Uterus (tissue), 4 donors: ENCODE measurements around the gene ALKBH6. TPM values are rescaled to one million over a fixed set of nuclear protein-coding genes. Genes with fewer than 3 reads are reported as not detected.
A peak's percentile ranks its signal among the peaks of the same experiment; 100 is the strongest.

Source experiments
- DNase-seq, 2 donors: peaks; one replicate each; pipeline ENCODE4 v3.0.0-alpha.2; 2019 to 2020
- H3K27ac ChIP-seq, 2 donors: fragments of 200-600 bp; sonication (generic); 1 replicate in 1 of 2; 2 replicates in 1 of 2; pipeline ENCODE4 v1.5.1; 2016 to 2018
- H3K27me3 ChIP-seq, 2 donors: fragments of 200-600 bp; sonication (generic); one replicate each; pipeline ENCODE4 v1.5.1; 2018 to 2019; ENCODE audit warnings: control low read depth in 1 of 2
- H3K36me3 ChIP-seq, 2 donors: fragments of 200-600 bp; sonication (generic); one replicate each; pipeline ENCODE4 v1.5.1; 2019; ENCODE audit warnings: control low read depth in 1 of 2
- H3K4me1 ChIP-seq, 2 donors: fragments of 200-600 bp; sonication (generic); one replicate each; pipeline ENCODE4 v1.5.1; 2018 to 2019; ENCODE audit warnings: control low read depth in 1 of 2
- H3K4me3 ChIP-seq, 2 donors: fragments of 200-600 bp; sonication (generic); 1 replicate in 1 of 2; 2 replicates in 1 of 2; pipeline ENCODE4 v1.5.1; 2018 to 2019; ENCODE audit warnings: mild to moderate bottlenecking in 1 of 2
- H3K9me3 ChIP-seq, 2 donors: fragments of 200-600 bp; sonication (generic); one replicate each; pipeline ENCODE4 v1.5.1; 2019; ENCODE audit warnings: control low read depth in 1 of 2
- POLR2A ChIP-seq, 2 donors: fragments of 450-650 bp; IDR thresholded peaks; one replicate each; pipeline ENCODE4 v1.6.1; 2016; ENCODE audit warnings: antibody characterized with exemption in 2 of 2, mild to moderate bottlenecking in 1 of 2, moderate library complexity in 1 of 2
- intact Hi-C: fragments of 100-400 bp; cut with DNase I; formaldehyde crosslinking; loops from one replicate; pipeline ENCODE4 v1.15.1; 2023; ENCODE audit warnings: low total_unique reads
- total RNA-seq, 4 donors: library from RNA; depleted of rRNA in 3 of 4; stranded (reverse); fragments of >200 nt in 3 of 4; gene quantifications; one replicate each; pipeline versions ENCODE4 v1.1.0 to v1.2.4, GENCODE V29; 2014 to 2023
- TF ChIP-seq, protein P1 (sequence below), 4 experiments: fragments of 200-600 bp in 2 of 4; fragments of 450-650 bp in 2 of 4; sonication (generic) in 2 of 4; IDR thresholded peaks; one replicate each; pipeline ENCODE4 v1.5.1; 2016 to 2019; ENCODE audit warnings: antibody characterized with exemption in 4 of 4, mild to moderate bottlenecking in 2 of 4, moderate library complexity in 1 of 4
- donor health status: DM: yes; HTN: yes; CAD: no.

ALKBH6 gene
- total RNA-seq, 4 donors from 2014 or later = 10.0 to 18.5 (median 17.0) TPM

DNA sequence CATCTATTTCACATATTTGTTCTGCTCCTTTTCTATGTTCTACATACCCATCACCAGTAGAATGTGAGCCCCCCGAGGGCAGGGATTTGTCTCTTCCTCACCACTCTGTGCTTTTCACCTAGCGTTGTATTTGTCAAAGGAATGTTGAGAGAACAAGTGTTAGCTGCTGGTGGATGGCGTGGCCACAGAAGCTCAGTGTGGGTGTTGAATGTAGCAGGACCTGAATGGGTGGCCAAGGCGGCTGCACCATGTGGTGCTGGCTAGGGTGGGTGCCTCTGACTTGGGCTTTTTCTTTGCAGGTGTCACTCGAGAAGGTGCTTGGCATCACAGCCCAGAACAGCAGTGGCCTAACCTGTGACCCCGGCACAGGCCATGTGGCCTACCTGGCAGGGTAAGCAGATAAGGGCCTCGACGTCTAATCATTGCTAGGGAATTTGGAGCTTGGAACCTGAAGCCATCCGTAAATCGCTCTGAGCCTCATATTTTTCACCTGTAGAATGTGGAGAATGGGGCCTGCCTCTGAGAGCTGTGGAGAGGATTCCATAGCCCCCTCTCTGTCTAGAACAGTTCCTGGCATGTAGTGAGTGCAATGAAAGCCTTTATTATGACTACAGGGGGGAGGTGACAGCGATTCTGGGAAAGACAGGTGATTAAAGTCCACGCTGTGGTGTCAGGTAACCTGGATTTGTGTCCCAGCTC is 44.6 kb upstream of the ALKBH6 start:
- DNase-seq = no peak
- intact Hi-C loops = loop anchor here (10.0 kb wide), 1 partner anchor 56 kb away; the partner anchor contains the start of genes OVOL3, POLR2I and TBCB
- H3K9me3 ChIP-seq = no peaks in the 10 kb centered on the region
- no peak overlapping the region for H3K27ac ChIP-seq
- TF ChIP-seq, protein P1, sequence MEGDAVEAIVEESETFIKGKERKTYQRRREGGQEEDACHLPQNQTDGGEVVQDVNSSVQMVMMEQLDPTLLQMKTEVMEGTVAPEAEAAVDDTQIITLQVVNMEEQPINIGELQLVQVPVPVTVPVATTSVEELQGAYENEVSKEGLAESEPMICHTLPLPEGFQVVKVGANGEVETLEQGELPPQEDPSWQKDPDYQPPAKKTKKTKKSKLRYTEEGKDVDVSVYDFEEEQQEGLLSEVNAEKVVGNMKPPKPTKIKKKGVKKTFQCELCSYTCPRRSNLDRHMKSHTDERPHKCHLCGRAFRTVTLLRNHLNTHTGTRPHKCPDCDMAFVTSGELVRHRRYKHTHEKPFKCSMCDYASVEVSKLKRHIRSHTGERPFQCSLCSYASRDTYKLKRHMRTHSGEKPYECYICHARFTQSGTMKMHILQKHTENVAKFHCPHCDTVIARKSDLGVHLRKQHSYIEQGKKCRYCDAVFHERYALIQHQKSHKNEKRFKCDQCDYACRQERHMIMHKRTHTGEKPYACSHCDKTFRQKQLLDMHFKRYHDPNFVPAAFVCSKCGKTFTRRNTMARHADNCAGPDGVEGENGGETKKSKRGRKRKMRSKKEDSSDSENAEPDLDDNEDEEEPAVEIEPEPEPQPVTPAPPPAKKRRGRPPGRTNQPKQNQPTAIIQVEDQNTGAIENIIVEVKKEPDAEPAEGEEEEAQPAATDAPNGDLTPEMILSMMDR (IDR thresholded peaks at IDR 0.05) = no peak
- no peak for TF ChIP-seq POLR2A (IDR thresholded peaks at IDR 0.05)
- no peaks in the 10 kb centered on the region for H3K27me3 ChIP-seq
- peaks cover 0 to 7% of the 10 kb centered on the region in 2 donors for H3K4me1 ChIP-seq
- no peaks in the 10 kb centered on the region for H3K36me3 ChIP-seq
- no peak overlapping the region for H3K4me3 ChIP-seq

DNA sequence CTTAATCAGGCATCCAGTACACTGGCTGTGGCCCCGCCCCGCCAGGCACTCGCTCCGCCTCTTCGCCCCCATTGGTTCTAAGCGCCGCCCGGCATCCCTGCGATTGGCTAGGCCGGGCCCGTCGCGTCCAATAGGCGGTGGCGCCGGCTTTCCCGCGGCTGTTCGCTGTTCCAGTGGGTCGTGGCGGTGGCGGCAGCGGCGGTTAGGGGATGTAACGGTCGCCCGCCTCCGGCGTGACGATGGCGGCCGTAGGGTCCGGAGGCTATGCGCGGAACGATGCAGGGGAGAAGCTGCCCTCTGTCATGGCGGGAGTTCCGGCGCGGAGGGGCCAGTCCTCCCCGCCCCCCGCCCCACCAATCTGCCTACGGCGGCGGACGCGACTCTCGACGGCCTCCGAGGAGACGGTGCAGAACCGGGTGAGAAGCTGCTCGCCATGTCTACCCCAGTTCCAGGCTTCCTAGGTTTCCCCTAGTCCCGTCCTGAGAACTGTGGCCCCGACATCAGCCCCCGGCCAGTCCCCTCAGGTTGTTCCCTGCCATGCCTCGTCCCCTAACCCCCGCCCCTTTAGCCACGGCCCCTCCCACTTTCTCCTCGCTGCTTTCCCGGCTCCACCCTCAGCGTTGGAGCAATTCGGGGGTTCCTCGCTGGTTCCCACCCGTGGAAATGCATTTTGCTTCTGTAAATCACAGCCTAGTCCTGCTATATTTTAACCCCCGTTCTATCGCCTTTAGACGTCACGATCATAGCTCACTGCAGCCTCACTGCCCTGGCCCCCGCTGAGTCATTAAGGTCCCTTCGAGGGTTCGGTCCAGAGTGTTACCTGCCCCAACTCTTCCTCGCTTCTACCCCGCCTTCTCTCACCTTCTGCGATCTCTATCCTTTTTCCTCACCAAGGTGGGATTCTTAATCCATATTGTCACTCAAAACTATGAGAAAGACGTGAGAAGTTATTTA is 41.0 kb upstream of the ALKBH6 start, which contains the start of gene WDR62:
TSS of gene WDR62 (plus strand) at position 165 of the 954 bp plus-strand sequence. CDS start at position 240, 75 bp downstream.
- H3K9me3 ChIP-seq = no peaks in the 10 kb centered on the region
- DNase-seq = peak; percentile 49 to 60
- intact Hi-C loops = loop anchor here (10.0 kb wide), 1 partner anchor 60 kb away; the partner anchor contains the start of genes OVOL3, POLR2I and TBCB
- H3K27me3 ChIP-seq = no peaks in the 10 kb centered on the region
- no peaks in the 10 kb centered on the region for H3K36me3 ChIP-seq
- TF ChIP-seq, protein P1 (IDR thresholded peaks at IDR 0.05) = no peak
- no peak for TF ChIP-seq POLR2A (IDR thresholded peaks at IDR 0.05)
- H3K4me1 ChIP-seq = peaks cover 0 to 7% of the 10 kb centered on the region in 2 donors
- H3K4me3 ChIP-seq = peak within 1 kb of the TSS; percentile 50 to 54
- H3K27ac ChIP-seq = peak within 1 kb of the TSS; percentile 88 to 97

DNA sequence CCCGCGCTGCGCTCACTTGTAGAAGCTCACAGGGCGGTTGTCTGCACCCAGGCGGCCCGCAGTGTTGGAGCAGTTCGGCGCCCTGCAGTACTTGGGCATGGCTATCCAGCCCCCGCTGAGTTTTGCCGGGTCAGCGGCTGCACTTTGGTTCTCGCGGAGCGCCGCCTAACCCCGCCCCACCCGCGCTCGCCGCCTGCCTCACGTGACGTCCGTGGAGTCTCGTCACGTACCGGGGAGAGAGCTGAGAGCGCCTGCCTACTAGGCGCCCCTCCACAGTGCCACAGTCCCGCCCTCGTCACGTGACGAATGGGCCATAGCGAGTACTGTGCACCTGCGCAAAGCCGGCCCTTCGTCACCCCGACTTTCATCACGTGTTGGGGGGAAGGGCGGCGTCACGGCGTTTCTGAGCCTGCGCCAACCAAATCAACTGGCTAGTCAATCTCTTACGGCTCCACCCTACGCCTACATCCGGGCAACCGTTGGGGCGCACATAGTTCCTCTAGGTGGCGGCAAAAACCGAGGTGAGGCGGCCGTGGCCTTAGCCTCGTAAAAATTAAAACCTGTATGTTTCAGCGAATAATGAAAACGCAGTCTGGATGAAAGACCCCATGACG is 40.2 kb upstream of the ALKBH6 start, which contains the start of gene THAP8:
TSS of gene THAP8 (minus strand) at position 167 of the 614 bp plus-strand sequence. CDS start at position 99, 68 bp downstream.
- Histone ChIP-seq H3K27ac (peak within 1 kb of the TSS; percentile 88 to 97), H3K9me3 (no peaks in the 10 kb centered on the region), H3K36me3 (no peaks in the 10 kb centered on the region), H3K4me1 (peaks cover 0 to 7% of the 10 kb centered on the region in 2 donors), H3K27me3 (no peaks in the 10 kb centered on the region), H3K4me3 (peak within 1 kb of the TSS; percentile 50 to 54)
- intact Hi-C loops = loop anchor here (10.0 kb wide), 1 partner anchor 61 kb away; the partner anchor contains the start of genes OVOL3, POLR2I and TBCB
- TF ChIP-seq, protein P1 (IDR thresholded peaks at IDR 0.05) = peak; percentile 13 to 68 (median 55)
- peak; percentile 65 to 80 for TF ChIP-seq POLR2A (IDR thresholded peaks at IDR 0.05)
- peak; percentile 100 for DNase-seq

DNA sequence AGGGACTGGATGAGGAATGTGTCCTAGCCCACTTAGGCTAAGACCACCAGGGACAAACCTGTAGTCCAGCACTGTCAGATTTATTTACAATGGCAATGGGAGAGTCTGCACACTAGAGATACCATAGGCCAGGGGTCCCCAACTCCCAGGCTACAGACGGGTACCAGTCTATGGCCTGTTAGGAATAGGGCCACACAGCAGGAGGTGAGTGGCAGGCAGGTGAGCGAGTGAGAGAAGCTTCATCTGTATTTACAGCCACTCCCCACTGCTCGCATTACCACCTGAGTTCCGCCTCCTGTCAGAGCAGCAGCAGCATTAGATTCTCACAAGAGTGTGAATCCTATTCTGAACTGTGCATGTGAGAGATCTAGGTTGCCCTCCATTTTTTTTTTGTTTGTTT is 37.6 kb upstream of the ALKBH6 start:
- no peak overlapping the region for H3K4me3 ChIP-seq
- intact Hi-C loops = loop anchor here (10.0 kb wide), 1 partner anchor 63 kb away; the partner anchor contains the start of genes OVOL3, POLR2I and TBCB

More for the DNA sequence above, 37.6 kb upstream of the ALKBH6 start:
- Histone ChIP-seq H3K4me1 (peaks cover 0 to 7% of the 10 kb centered on the region in 2 donors), H3K36me3 (no peaks in the 10 kb centered on the region), H3K9me3 (no peaks in the 10 kb centered on the region), H3K27me3 (no peaks in the 10 kb centered on the region), H3K27ac (no peak overlapping the region)
- no peak for TF ChIP-seq POLR2A (IDR thresholded peaks at IDR 0.05)
- TF ChIP-seq, protein P1 (IDR thresholded peaks at IDR 0.05) = no peak
- DNase-seq = no peak
